ENCODE measurements around the gene AGXT.

The AGXT gene

GRCh38 chr2:240869956-240870875 is 1.6 kb downstream of the AGXT start:
- no peak for DNase-seq

- DNase-seq: no peak
Measured at GRCh38 chr2:240871071-240871958, 2.7 kb downstream of the AGXT start.

GRCh38 chr2:240872317-240873097 is 3.9 kb downstream of the AGXT start:
- DNase-seq: no peak

GRCh38 chr2:240873098-240873788 is 4.6 kb downstream of the AGXT start:
- DNase-seq: no peak

- DNase-seq: no peak
Measured at GRCh38 chr2:240873805-240874714, 5.4 kb downstream of the AGXT start.

- DNase-seq: no peak
Measured at GRCh38 chr2:240874715-240875227, 6.1 kb downstream of the AGXT start.

- DNase-seq: no peak
Measured at GRCh38 chr2:240875228-240876034, 6.8 kb downstream of the AGXT start.

- DNase-seq: no peak
Measured at GRCh38 chr2:240876035-240876474, 7.4 kb downstream of the AGXT start.

- DNase-seq: no peak
Measured at GRCh38 chr2:240876475-240877251, 8.0 kb downstream of the AGXT start.

- no peak for DNase-seq
Measured at GRCh38 chr2:240877460-240878340, 9.1 kb downstream of the AGXT start.

- DNase-seq: no peak
Measured at GRCh38 chr2:240878341-240878936, 9.8 kb downstream of the AGXT start.

- no peak for DNase-seq
Measured at GRCh38 chr2:240879105-240879504, 10.5 kb downstream of the AGXT start.

GRCh38 chr2:240881913-240882312 is 13.3 kb downstream of the AGXT start:
- DNase-seq: peak; percentile 71

GRCh38 chr2:240884221-240884620 is 15.6 kb downstream of the AGXT start:
- no peak for DNase-seq

GRCh38 chr2:240884745-240885144 is 16.1 kb downstream of the AGXT start:
- no peak for DNase-seq

- no peak for DNase-seq
Measured at GRCh38 chr2:240885566-240885965, 16.9 kb downstream of the AGXT start.

- DNase-seq: no peak
Measured at GRCh38 chr2:240886023-240886565, 17.5 kb downstream of the AGXT start.

All from NCI-H1105 treated with DMSO at 0.1 percent for 48 hours (cell line).